A673 (cell line): Measurements from ENCODE around the gene COL4A1. TPM values are rescaled to one million over a fixed set of nuclear protein-coding genes. Genes with fewer than 3 reads are reported as not detected.

Experiments
- BruUV-seq: library from RNA; stranded (reverse); fragments of 400-500 nt; replicated peaks from 2 replicates; lab custom pipeline; 2021; lab: Mats Ljungman, UMichigan
- CTCF ChIA-PET: fragments of 300-600 bp; sonication (Branson Sonifier 250); formaldehyde crosslinking; loops from one replicate; lab custom pipeline; 2022; ENCODE audit warnings: antibody characterized with exemption; lab: Charles Lee
- POLR2A ChIA-PET: fragments of 300-600 bp; sonication (Branson Sonifier 250); formaldehyde crosslinking; loops from one replicate; lab custom pipeline; 2022; ENCODE audit warnings: antibody characterized with exemption; ENCODE audit not compliant: low non-redundant PET; lab: Charles Lee
- DNase-seq: peaks from one replicate; pipeline ENCODE4 v3.0.0-alpha.2; 2015; ENCODE audit warnings: low spot score
- H3K27ac ChIP-seq: fragments of 200-600 bp; sonication (generic); 2 replicates; pipeline ENCODE4 v1.5.1; 2016; ENCODE audit warnings: mixed run types, low read depth, mild to moderate bottlenecking, mixed read lengths, antibody characterized with exemption, low read length; ENCODE audit not compliant: poor library complexity, severe bottlenecking
- H3K27me3 ChIP-seq: fragments of 200-600 bp; sonication (generic); replicated peaks from 2 replicates; pipeline ENCODE4 v1.6.1; 2017; ENCODE audit warnings: mixed run types, low read depth, mild to moderate bottlenecking, mixed read lengths, antibody characterized with exemption, low read length; ENCODE audit not compliant: insufficient read depth, poor library complexity
- H3K36me3 ChIP-seq: fragments of 200-600 bp; sonication (generic); 2 replicates; pipeline ENCODE4 v1.6.1; 2016; ENCODE audit warnings: mixed run types, mild to moderate bottlenecking, mixed read lengths, antibody characterized with exemption, low read length; ENCODE audit not compliant: insufficient read depth, poor library complexity, severe bottlenecking
- H3K4me1 ChIP-seq: fragments of 200-600 bp; sonication (generic); 2 replicates; pipeline ENCODE4 v1.6.1; 2017; ENCODE audit warnings: mixed run types, mild to moderate bottlenecking, mixed read lengths, antibody characterized with exemption, low read length; ENCODE audit not compliant: insufficient read depth, poor library complexity, severe bottlenecking
- H3K4me3 ChIP-seq: fragments of 200-600 bp; sonication (generic); 2 replicates; pipeline ENCODE4 v1.5.1; 2016; ENCODE audit warnings: low read depth, mixed run types, mild to moderate bottlenecking, mixed read lengths, low read length; ENCODE audit not compliant: poor library complexity, severe bottlenecking
- H3K9me3 ChIP-seq: fragments of 200-600 bp; sonication (generic); 2 replicates; pipeline ENCODE4 v1.6.1; 2016; ENCODE audit warnings: mixed run types, low read depth, mild to moderate bottlenecking, mixed read lengths, antibody characterized with exemption, low read length; ENCODE audit not compliant: poor library complexity, severe bottlenecking
- EZH2 ChIP-seq: fragments of 200-600 bp; sonication (generic); IDR thresholded peaks from 2 replicates; pipeline ENCODE4 v1.6.1; 2017; ENCODE audit warnings: borderline replicate concordance, low read depth, mild to moderate bottlenecking, mixed read lengths, antibody characterized with exemption, low read length; ENCODE audit not compliant: poor library complexity, severe bottlenecking
- intact Hi-C: fragments of 100-400 bp; cut with micrococcal nuclease; formaldehyde crosslinking; loops from one replicate; pipeline ENCODE4 v1.10.0; 2022; ENCODE audit not compliant: unreplicated experiment
- total RNA-seq: library from RNA; stranded (reverse); gene quantifications from 2 replicates; pipeline ENCODE4 v1.2.3, GENCODE V29; 2021
- TF ChIP-seq, protein P1 (sequence below): fragments of 300-800, 200-600 bp; sonication (generic); conservative IDR thresholded peaks from 2 replicates; pipeline ENCODE4 v1.5.1; 2017; ENCODE audit warnings: low read depth, mild to moderate bottlenecking, antibody characterized with exemption, low read length, moderate library complexity, mixed read lengths

COL4A1 gene
- total RNA-seq, 1 experiment from 2014 or later, result 83.9 TPM

DNA sequence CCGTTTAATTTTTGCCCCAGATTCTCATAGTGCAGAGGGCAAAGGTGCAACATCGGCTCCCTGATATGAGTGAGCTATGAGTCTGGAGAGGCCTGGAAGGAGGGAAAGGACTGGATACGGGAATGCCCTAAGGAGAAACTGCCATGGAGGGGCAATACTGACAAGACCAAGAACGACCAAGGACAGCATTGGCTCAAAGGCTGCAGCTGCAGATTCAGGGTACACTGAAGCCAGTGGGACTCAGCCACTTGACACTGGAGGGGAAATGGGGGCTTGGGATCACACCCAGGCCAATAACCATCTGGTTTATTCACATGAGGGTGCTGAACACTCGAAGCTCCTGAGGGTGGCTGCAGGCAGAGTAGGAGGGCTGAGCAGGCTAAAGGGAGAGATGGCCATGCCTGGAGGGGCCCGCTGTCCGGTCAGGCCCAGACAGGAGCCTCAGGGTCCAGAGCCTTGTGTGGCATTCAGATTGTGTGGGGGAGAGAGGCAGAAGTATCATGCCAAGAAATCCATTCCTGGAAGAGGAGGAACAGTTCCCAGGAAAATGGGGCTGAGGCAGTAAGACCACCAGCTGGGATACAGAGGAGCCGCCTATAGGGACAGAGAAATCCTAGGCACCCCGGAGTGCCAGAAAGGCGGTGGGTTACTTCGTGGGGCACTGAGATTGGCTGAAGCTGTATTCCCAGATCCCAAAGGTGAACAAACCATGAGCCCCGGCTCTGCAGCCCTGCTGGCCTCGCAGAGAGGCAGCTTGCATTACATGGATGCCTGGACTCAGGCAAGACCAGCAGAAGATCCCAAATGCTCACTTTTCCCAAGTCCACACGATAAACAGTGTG lies 20.7 kb downstream of the COL4A1 start:
- BruUV-seq, result no TSS peak
- ChIA-PET CTCF (no interaction called here), POLR2A (no interaction called here)

DNA sequence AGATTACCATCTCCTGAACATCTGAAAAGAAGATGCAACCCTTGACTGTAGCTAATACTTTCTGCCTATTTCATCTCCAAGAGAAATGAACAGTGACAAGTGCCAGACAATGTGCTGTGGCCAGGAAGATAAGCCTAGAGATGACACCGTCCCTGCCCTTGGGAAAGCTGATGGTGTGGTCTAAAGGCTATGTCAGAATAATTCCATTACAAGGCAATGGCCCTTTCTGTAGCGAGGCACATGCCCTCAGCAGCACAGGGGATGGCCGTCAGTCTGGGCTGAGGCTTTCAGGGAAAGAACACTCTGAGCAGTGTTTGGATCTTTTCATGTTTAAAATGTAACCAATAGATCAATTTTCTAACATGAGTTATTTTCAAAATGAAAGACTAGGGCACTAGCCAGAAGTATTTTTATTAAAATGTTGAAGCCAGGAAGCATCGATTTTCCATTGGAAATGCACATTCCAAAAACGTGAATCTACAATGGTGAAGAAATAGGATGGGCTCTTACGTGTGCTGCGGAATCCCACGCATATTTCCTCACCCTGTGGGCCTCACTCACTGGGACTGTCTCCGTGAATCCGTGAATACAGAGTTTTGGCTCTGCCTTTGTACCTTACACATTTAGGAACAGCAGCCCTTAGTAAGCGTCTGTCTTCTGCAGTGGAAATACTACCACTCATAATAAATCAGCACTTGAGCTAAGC lies 22.0 kb downstream of the COL4A1 start:
- TF ChIP-seq, protein P1, sequence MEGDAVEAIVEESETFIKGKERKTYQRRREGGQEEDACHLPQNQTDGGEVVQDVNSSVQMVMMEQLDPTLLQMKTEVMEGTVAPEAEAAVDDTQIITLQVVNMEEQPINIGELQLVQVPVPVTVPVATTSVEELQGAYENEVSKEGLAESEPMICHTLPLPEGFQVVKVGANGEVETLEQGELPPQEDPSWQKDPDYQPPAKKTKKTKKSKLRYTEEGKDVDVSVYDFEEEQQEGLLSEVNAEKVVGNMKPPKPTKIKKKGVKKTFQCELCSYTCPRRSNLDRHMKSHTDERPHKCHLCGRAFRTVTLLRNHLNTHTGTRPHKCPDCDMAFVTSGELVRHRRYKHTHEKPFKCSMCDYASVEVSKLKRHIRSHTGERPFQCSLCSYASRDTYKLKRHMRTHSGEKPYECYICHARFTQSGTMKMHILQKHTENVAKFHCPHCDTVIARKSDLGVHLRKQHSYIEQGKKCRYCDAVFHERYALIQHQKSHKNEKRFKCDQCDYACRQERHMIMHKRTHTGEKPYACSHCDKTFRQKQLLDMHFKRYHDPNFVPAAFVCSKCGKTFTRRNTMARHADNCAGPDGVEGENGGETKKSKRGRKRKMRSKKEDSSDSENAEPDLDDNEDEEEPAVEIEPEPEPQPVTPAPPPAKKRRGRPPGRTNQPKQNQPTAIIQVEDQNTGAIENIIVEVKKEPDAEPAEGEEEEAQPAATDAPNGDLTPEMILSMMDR, result no peak
- TF ChIP-seq EZH2, result no peak
- Histone ChIP-seq H3K4me1 (no peaks in the 10 kb centered on the region), H3K36me3 (no peaks in the 10 kb centered on the region), H3K27me3 (no peaks in the 10 kb centered on the region), H3K9me3 (no peaks in the 10 kb centered on the region), H3K27ac (no peak overlapping the region), H3K4me3 (no peak overlapping the region)
- no TSS peak for BruUV-seq
- DNase-seq, result no peak
- ChIA-PET CTCF (no interaction called here), POLR2A (no interaction called here)
- intact Hi-C loops, result no loop called here

More for the DNA sequence above, 20.7 kb downstream of the COL4A1 start:
- H3K4me1 ChIP-seq, result no peaks in the 10 kb centered on the region
- no peaks in the 10 kb centered on the region for H3K9me3 ChIP-seq
- H3K27me3 ChIP-seq, result no peaks in the 10 kb centered on the region
- H3K27ac ChIP-seq, result no peak overlapping the region
- no peak for TF ChIP-seq EZH2
- TF ChIP-seq, protein P1, result no peak
- no peak overlapping the region for H3K4me3 ChIP-seq
- no peak for DNase-seq
- no peaks in the 10 kb centered on the region for H3K36me3 ChIP-seq
- intact Hi-C loops, result no loop called here

DNA sequence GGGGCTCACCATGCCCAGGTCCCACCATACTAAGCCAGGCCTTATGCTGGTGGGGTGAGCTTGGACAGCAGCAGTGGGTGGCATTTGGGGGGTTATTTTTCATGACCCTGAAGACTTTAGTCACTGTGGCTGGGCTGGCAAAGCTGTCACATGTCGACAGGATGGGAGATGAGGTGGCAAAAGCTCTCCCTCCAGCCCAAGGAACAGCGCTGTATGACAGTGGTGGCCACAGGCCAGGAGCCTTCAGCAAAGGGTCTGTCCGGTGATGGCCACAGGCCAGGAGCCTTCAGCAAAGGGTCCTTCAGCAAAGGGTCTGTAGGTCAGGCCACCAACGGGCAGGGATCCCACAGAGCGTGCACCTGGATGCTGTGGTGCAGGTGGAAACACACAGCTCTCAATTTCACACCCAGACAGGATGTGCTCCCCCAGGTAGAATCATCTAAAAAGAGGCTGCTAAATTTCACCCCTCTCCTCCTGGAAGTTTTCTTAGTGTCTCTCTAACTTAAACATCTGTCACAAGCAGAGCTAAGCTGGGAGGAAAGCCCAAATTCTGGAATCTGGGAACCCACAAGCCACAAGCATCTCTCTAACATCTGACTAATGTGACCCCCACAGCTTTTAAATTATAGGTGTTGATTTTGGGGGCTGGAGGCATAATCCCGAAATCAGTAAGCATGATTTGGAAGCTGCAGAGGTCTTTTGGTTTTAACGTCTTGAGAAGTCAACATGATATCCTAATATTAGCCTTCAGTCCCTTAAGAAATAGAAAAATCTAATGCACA lies 23.0 kb downstream of the COL4A1 start:
- H3K27ac ChIP-seq, result no peak overlapping the region
- no peak for DNase-seq
- H3K9me3 ChIP-seq, result no peaks in the 10 kb centered on the region
- H3K4me3 ChIP-seq, result no peak overlapping the region
- ChIA-PET CTCF (no interaction called here), POLR2A (no interaction called here)
- no peaks in the 10 kb centered on the region for H3K36me3 ChIP-seq
- intact Hi-C loops, result no loop called here
- TF ChIP-seq, protein P1, result no peak
- H3K4me1 ChIP-seq, result no peaks in the 10 kb centered on the region
- no TSS peak for BruUV-seq
- no peaks in the 10 kb centered on the region for H3K27me3 ChIP-seq
